Muscle of arm (tissue), 12 donors: ENCODE data around the gene IL1R1. TPM values are rescaled to one million over a fixed set of nuclear protein-coding genes. Genes with fewer than 3 reads are reported as not detected.

Experiments used
- DNase-seq: peaks from one replicate; pipeline ENCODE4 v3.0.0-alpha.2; 2013
- polyA plus RNA-seq, 12 donors: library from polyadenylated mRNA; unstranded; fragments of 120-200 nt; gene quantifications; one replicate each; pipeline ENCODE4 v1.2.1, GENCODE V29; 2013; ENCODE audit not compliant: insufficient read length in 12 of 12

The IL1R1 gene
- polyA plus RNA-seq, 12 donors: 9.1 to 28.1 (median 11.7) TPM; not detected in 1

- DNase-seq: no peak
Observed at GRCh38 chr2:102197389-102198137, 55.0 kb downstream of the IL1R1 start.

- no peak for DNase-seq
Observed at GRCh38 chr2:102200539-102200938, 58.0 kb downstream of the IL1R1 start.

GRCh38 chr2:102204638-102205037 lies 62.1 kb downstream of the IL1R1 start:
- DNase-seq: no peak

- no peak for DNase-seq
Observed at GRCh38 chr2:102206666-102207341, 64.3 kb downstream of the IL1R1 start.

GRCh38 chr2:102208774-102209173 lies 66.2 kb downstream of the IL1R1 start:
- DNase-seq: no peak

GRCh38 chr2:102209474-102209873 lies 66.9 kb downstream of the IL1R1 start:
- DNase-seq: no peak

GRCh38 chr2:102217032-102217431 lies 74.5 kb downstream of the IL1R1 start:
- DNase-seq: no peak

GRCh38 chr2:102224824-102225739 lies 82.5 kb downstream of the IL1R1 start:
- DNase-seq: no peak

GRCh38 chr2:102226171-102226570 lies 83.6 kb downstream of the IL1R1 start:
- DNase-seq: no peak

GRCh38 chr2:102226612-102227391 lies 84.3 kb downstream of the IL1R1 start:
- no peak for DNase-seq

GRCh38 chr2:102229141-102229769 lies 86.7 kb downstream of the IL1R1 start:
- no peak for DNase-seq

Other genes with a start within 250 kb of the IL1R1 start
- 1 to 10 TPM in 1 of 12 donors, under 1 TPM in 3, not detected in 8; 0.28 to 2.0 (median 0.54) TPM for gene IL1R2, start 150.8 kb upstream of the IL1R1 start, polyA plus RNA-seq
- 1 to 10 TPM in 1 of 12 donors, under 1 TPM in 9, not detected in 2; 0.07 to 2.2 (median 0.32) TPM for gene IL1RL2, start 44.3 kb downstream of the IL1R1 start, polyA plus RNA-seq
- gene IL1RL1, start 168.8 kb downstream of the IL1R1 start, polyA plus RNA-seq: 1 to 10 TPM in 1 of 12 donors, under 1 TPM in 9, not detected in 2; 0.11 to 1.9 (median 0.33) TPM
- 1 to 10 TPM in 3 of 12 donors, under 1 TPM in 7, not detected in 2; 0.32 to 7.2 (median 0.86) TPM for gene IL18R1, start 213.1 kb downstream of the IL1R1 start, polyA plus RNA-seq